Testis (tissue), 3 donors: ENCODE measurements around the gene SLC24A5. TPM values are rescaled to one million over a fixed set of nuclear protein-coding genes. Genes with fewer than 3 reads are reported as not detected.

Experiments
- DNase-seq: peaks from one replicate; pipeline ENCODE4 v3.0.0-alpha.2; 2019
- H3K27ac ChIP-seq, 2 donors: fragments of 200-600 bp; sonication (generic); one replicate each; pipeline ENCODE4 v1.5.1; 2019
- H3K27me3 ChIP-seq: fragments of 200-600 bp; sonication (generic); one replicate; pipeline ENCODE4 v1.5.1; 2019
- H3K36me3 ChIP-seq: fragments of 200-600 bp; sonication (generic); one replicate; pipeline ENCODE4 v1.5.1; 2017; ENCODE audit warnings: low read depth; ENCODE audit errors: missing control alignments
- H3K4me1 ChIP-seq: fragments of 200-600 bp; sonication (generic); one replicate; pipeline ENCODE4 v1.5.1; 2019
- H3K4me3 ChIP-seq, 2 donors: fragments of 200-600 bp; sonication (generic); one replicate each; pipeline ENCODE4 v1.5.1; 2017 to 2019
- H3K9me3 ChIP-seq: fragments of 200-600 bp; sonication (generic); one replicate; pipeline ENCODE4 v1.5.1; 2017
- CTCF ChIP-seq, 3 experiments: fragments of 450-650 bp in 2 of 3; fragments of 200-600 bp in 1 of 3; sonication (generic) in 1 of 3; IDR thresholded peaks; one replicate each; pipeline ENCODE4 v1.5.1; 2016 to 2019; ENCODE audit warnings: antibody characterized with exemption in 3 of 3, mild to moderate bottlenecking in 2 of 3, moderate library complexity in 1 of 3
- POLR2A ChIP-seq: fragments of 450-650 bp; IDR thresholded peaks from one replicate; pipeline ENCODE4 v1.6.1; 2017; ENCODE audit warnings: antibody characterized with exemption, mild to moderate bottlenecking, moderate library complexity
- WGBS, 2 donors: methylation state at CpG; one replicate each; pipeline ENCODE4 v1.1.5; 2018; 5-methylcytosine and 5-hydroxymethylcytosine counted together
- intact Hi-C: fragments of 100-400 bp; cut with DNase I; formaldehyde crosslinking; loops from one replicate; pipeline ENCODE4 v1.15.1; 2023; ENCODE audit warnings: low total_unique reads
- polyA plus RNA-seq: library from polyadenylated mRNA; stranded (reverse); fragments of 350-450 nt; fragmentation: Illumina TruSeq; extraction: RNeasy Lipid Tissue Mini Kit (QIAGEN cat#74804); gene quantifications from one replicate; pipeline ENCODE4 v1.2.3, GENCODE V29; 2014; ENCODE audit warnings: low read depth, low replicate concordance; ENCODE audit not compliant: insufficient read depth
- total RNA-seq, 2 donors: library from RNA; depleted of rRNA; stranded (reverse); fragments of >200 nt; gene quantifications; one replicate each; pipeline ENCODE4 v1.2.3, GENCODE V29; 2016

Gene SLC24A5
- total and polyA plus RNA-seq, 3 donors from 2014 or later: 0.63 to 1.8 TPM; not detected in 1

- TF ChIP-seq CTCF (IDR thresholded peaks at IDR 0.05) (no peak), POLR2A (no peak)
- no peaks in the 10 kb centered on the region for H3K36me3 ChIP-seq
- 58 to 63% methylated on average over 3 of the region's 3 CpGs for WGBS, 2 donors
- no peaks in the 10 kb centered on the region for H3K9me3 ChIP-seq
- no peaks in the 10 kb centered on the region for H3K27me3 ChIP-seq
- intact Hi-C loops: no loop called here
- H3K4me1 ChIP-seq: no peaks in the 10 kb centered on the region
- DNase-seq: no peak
- H3K4me3 ChIP-seq: no peak overlapping the region
- H3K27ac ChIP-seq: no peak overlapping the region
Measured at GRCh38 chr15:48168616-48169015, 47.8 kb downstream of the SLC24A5 start.

- no peak overlapping the region for H3K27ac ChIP-seq
- no peaks in the 10 kb centered on the region for H3K4me1 ChIP-seq
- H3K36me3 ChIP-seq: no peaks in the 10 kb centered on the region
- TF ChIP-seq CTCF (IDR thresholded peaks at IDR 0.05) (no peak), POLR2A (no peak)
- no peak for DNase-seq
- H3K27me3 ChIP-seq: no peaks in the 10 kb centered on the region
- intact Hi-C loops: no loop called here
- 73 to 76% methylated on average over 1 of the region's 1 CpG for WGBS, 2 donors
- H3K9me3 ChIP-seq: no peaks in the 10 kb centered on the region
- H3K4me3 ChIP-seq: no peak overlapping the region
Measured at GRCh38 chr15:48170981-48171380, 50.2 kb downstream of the SLC24A5 start.

GRCh38 chr15:48175126-48175525 lies 54.3 kb downstream of the SLC24A5 start:
- intact Hi-C loops: no loop called here
- Histone ChIP-seq H3K27me3 (no peaks in the 10 kb centered on the region), H3K4me1 (no peaks in the 10 kb centered on the region), H3K27ac (no peak overlapping the region), H3K36me3 (no peaks in the 10 kb centered on the region), H3K4me3 (no peak overlapping the region), H3K9me3 (no peaks in the 10 kb centered on the region)
- no peak for DNase-seq
- WGBS, 2 donors: 86 to 90% methylated on average over 3 of the region's 3 CpGs
- TF ChIP-seq CTCF (IDR thresholded peaks at IDR 0.05) (no peak), POLR2A (no peak)

GRCh38 chr15:48176112-48176511 lies 55.3 kb downstream of the SLC24A5 start:
- no peak overlapping the region for H3K4me3 ChIP-seq

More at GRCh38 chr15:48176112-48176511, 55.3 kb downstream of the SLC24A5 start:
- intact Hi-C loops: no loop called here
- TF ChIP-seq CTCF (IDR thresholded peaks at IDR 0.05) (no peak), POLR2A (no peak)
- Histone ChIP-seq H3K27ac (no peak overlapping the region), H3K9me3 (no peaks in the 10 kb centered on the region), H3K27me3 (no peaks in the 10 kb centered on the region), H3K36me3 (no peaks in the 10 kb centered on the region), H3K4me1 (no peaks in the 10 kb centered on the region)
- WGBS, 2 donors: 60 to 69% methylated on average over 4 of the region's 4 CpGs
- no peak for DNase-seq
